OCI-LY1 (cell line): ENCODE data around the gene AFTPH.

Experiments
- CTCF ChIP-seq: fragments of 200-600 bp; sonication (generic), shearing (Covaris generic); IDR thresholded peaks from 2 replicates; pipeline ENCODE4 v1.5.1; 2017; ENCODE audit warnings: mild to moderate bottlenecking, antibody characterized with exemption, low read length, moderate library complexity, mixed read lengths
- EZH2 ChIP-seq: fragments of 200-600 bp; sonication (generic), shearing (Covaris generic); IDR thresholded peaks from 2 replicates; pipeline ENCODE4 v1.8.0; 2017; ENCODE audit warnings: borderline replicate concordance, mixed run types, mild to moderate bottlenecking, antibody characterized with exemption, low read length, moderate library complexity, mixed read lengths

- no peak for TF ChIP-seq CTCF
- no peak for TF ChIP-seq EZH2
Observed at GRCh38 chr2:64640153-64641044, 116.3 kb downstream of the AFTPH start.
